ENCODE data around the gene CATSPERZ. TPM values are rescaled to one million over a fixed set of nuclear protein-coding genes. Genes with fewer than 3 reads are reported as not detected.

The CATSPERZ gene
- total and polyA plus RNA-seq, 9 of the 15 experiments (the other 6 are each of a cell fraction or from before 2014, with no cell fraction given), result 0.86 to 8.5 (median 3.5) TPM

- ChIA-PET CTCF (ENCODE audit: low intra/inter-chr PET ratio) (no interaction called here), POLR2A (interaction anchor here (0.6 to 5.7 kb wide), 7 partner anchors 9 to 61 kb away, joined by 3 to 58 read pairs (median 31); partner anchors contain the start of genes CATSPERZ, ESRRA, FERMT3 and NUDT22)
- Histone ChIP-seq H4K20me1 (replicated peaks; ENCODE audit: control insufficient read depth, insufficient read depth, low read length) (no peaks in the 10 kb centered on the region), H3K36me3 (ENCODE audit: control insufficient read depth, insufficient read depth, low read length) (peaks cover 54% of the 10 kb centered on the region), H3K4me2 (ENCODE audit: insufficient read depth, low read length) (no peak overlapping the region), H3K9ac (ENCODE audit: insufficient read depth in 1 of 2, low read depth in 2 of 2, low read length in 2 of 2) (peak overlapping the region; percentile 89 to 99; a peak in 3 of 4 replicates), H3K79me2 (ENCODE audit: control insufficient read depth, insufficient read depth, low read length) (peaks cover 28% of the 10 kb centered on the region), H3K4me3 (no peak overlapping the region), H3K27me3 (ENCODE audit: control insufficient read depth in 2 of 2, insufficient read depth in 2 of 2, low read length in 2 of 2) (no peaks in the 10 kb centered on the region), H3K9me1 (ENCODE audit: control insufficient read depth, insufficient read depth, low read length) (peaks cover 3% of the 10 kb centered on the region), H2AFZ (ENCODE audit: low read depth, low read length) (no peak overlapping the region), H3K27ac (ENCODE audit: extremely low read depth, low read depth, low read length) (peak overlapping the region; percentile 96), H3K9me3 (replicated peaks; ENCODE audit: control insufficient read depth, insufficient read depth, low read depth, low read length) (no peaks in the 10 kb centered on the region), H3K4me1 (replicated peaks in 1 of 2; ENCODE audit: control insufficient read depth in 2 of 2, insufficient read depth in 2 of 2, low read length in 2 of 2) (peaks cover 21 to 65% of the 10 kb centered on the region in 2 experiments)
- intact Hi-C loops (cut with micrococcal nuclease) (no loop called here), in situ Hi-C loops (cut with MboI) (no loop called here)
- 83% methylated on average over 19 of the region's 27 CpGs for WGBS (ENCODE audit: insufficient coverage, low coverage, missing lambda C conversion rate)
- ATAC-seq, result no peak
- no peak for DNase-seq (ENCODE audit: extremely low read depth in 1 of 4, low spot score in 3 of 4)
- no TSS peak for BruUV-seq (replicated peaks)
- no peak for FAIRE-seq
- TF ChIP-seq XRCC5 (IDR thresholded peaks at IDR 0.05; ENCODE audit: low read depth, low read length), result no peak
- TF ChIP-seq CHD4 (IDR thresholded peaks at IDR 0.05; ENCODE audit: insufficient read depth, insufficient replicate concordance, low read depth, low read length, poor library complexity, severe bottlenecking), result no peak
- TF ChIP-seq PTRF (tag; IDR thresholded peaks at IDR 0.05), result no peak
- TF ChIP-seq HNRNPL (IDR thresholded peaks at IDR 0.05; ENCODE audit: low read depth, low read length), result peak; percentile 70; the same call in 1 of the 2 replicates
- no peak for TF ChIP-seq ZNF696 (CRISPR knock-in tag; conservative IDR thresholded peaks at IDR 0.05)
- TF ChIP-seq KDM5B (IDR thresholded peaks at IDR 0.05; ENCODE audit: insufficient replicate concordance, low read depth, low read length), result no peak
- no peak for TF ChIP-seq MBD1 (CRISPR knock-in tag; IDR thresholded peaks at IDR 0.05)
- TF ChIP-seq NKRF (IDR thresholded peaks at IDR 0.05; ENCODE audit: borderline replicate concordance), result no peak
- TF ChIP-seq SMARCA5 (IDR thresholded peaks at IDR 0.05), result no peak
- TF ChIP-seq ARID1B (IDR thresholded peaks at IDR 0.05), result no peak
- TF ChIP-seq SUPT5H (IDR thresholded peaks at IDR 0.05), result no peak
- no peak for TF ChIP-seq MLLT1 (IDR thresholded peaks at IDR 0.05)
- 0 out of 2 replicates have a peak, but pooled peaks have one; percentile 6 for TF ChIP-seq USF1 (CRISPR knock-in tag; IDR thresholded peaks at IDR 0.05)
- no peak for TF ChIP-seq ZNF140 (CRISPR knock-in tag; IDR thresholded peaks at IDR 0.05)
These were observed 32.8 kb upstream of the CATSPERZ start for GRCh38 chr11:64267207-64267945.
